Panc1 (cell line): ENCODE results near the gene SLU7. TPM values are rescaled to one million over a fixed set of nuclear protein-coding genes. Genes with fewer than 3 reads are reported as not detected.

Source experiments
- ATAC-seq: fragments of 200-7000 bp; cut with Tn5 transposase; 2 replicates; pipeline ENCODE4 v1.9.1; 2020; ENCODE audit warnings: mild to moderate bottlenecking, moderate library complexity
- BruUV-seq: library from RNA; stranded (reverse); fragments of 400-500 nt; replicated peaks from 2 replicates; lab custom pipeline; 2021; lab: Mats Ljungman, UMichigan
- CTCF ChIA-PET: fragments of 300-600 bp; sonication (Branson Sonifier 250); formaldehyde crosslinking; loops from one replicate; lab custom pipeline; 2022; ENCODE audit warnings: antibody characterized with exemption; lab: Charles Lee
- POLR2A ChIA-PET: fragments of 300-600 bp; sonication (Branson Sonifier 250); formaldehyde crosslinking; loops from one replicate; lab custom pipeline; 2022; ENCODE audit warnings: antibody characterized with exemption; lab: Charles Lee
- DNase-seq: peaks from one replicate; pipeline ENCODE4 v3.0.0-alpha.2; 2010; ENCODE audit warnings: low read depth, low spot score
- H3K27ac ChIP-seq: 2 replicates; pipeline ENCODE4 v1.5.1; 2011; ENCODE audit warnings: mild to moderate bottlenecking, low read length, inconsistent platforms
- H3K27me3 ChIP-seq: fragments of 200-500 bp; sonication (Bioruptor generic); 2 replicates; pipeline ENCODE4 v1.6.0; 2014; ENCODE audit warnings: low read length, inconsistent platforms; ENCODE audit not compliant: control insufficient read depth, insufficient read depth
- H3K36me3 ChIP-seq: fragments of 200-500 bp; sonication (Bioruptor generic); 2 replicates; pipeline ENCODE4 v1.5.1; 2014; ENCODE audit warnings: inconsistent platforms, mild to moderate bottlenecking, low read length, moderate library complexity; ENCODE audit not compliant: control insufficient read depth, insufficient read depth
- H3K4me1 ChIP-seq: 2 replicates; pipeline ENCODE4 v1.5.1; 2011; ENCODE audit warnings: inconsistent platforms, mild to moderate bottlenecking, low read length, moderate library complexity; ENCODE audit not compliant: control insufficient read depth, insufficient read depth
- H3K4me3 ChIP-seq, 2 experiments: 2 replicates each; pipeline ENCODE4 v1.5.1; 2011 to 2012; ENCODE audit warnings: low read depth in 2 of 2, low read length in 2 of 2, mild to moderate bottlenecking in 2 of 2, inconsistent platforms in 1 of 2, moderate library complexity in 1 of 2
- H3K9me3 ChIP-seq: fragments of 200-500 bp; sonication (Bioruptor generic); 2 replicates; pipeline ENCODE4 v1.5.1; 2014; ENCODE audit warnings: low read depth, mild to moderate bottlenecking, inconsistent platforms, low read length, moderate library complexity; ENCODE audit not compliant: control insufficient read depth, insufficient read depth
- POLR2AphosphoS5 ChIP-seq: IDR thresholded peaks from 2 replicates; pipeline ENCODE4 v1.6.1; 2012; ENCODE audit warnings: mild to moderate bottlenecking, low read depth, low read length, moderate library complexity
- SIN3A ChIP-seq: IDR thresholded peaks from 2 replicates; pipeline ENCODE4 v1.6.1; 2012; ENCODE audit warnings: low read depth, mild to moderate bottlenecking, low read length, moderate library complexity, borderline replicate concordance; ENCODE audit not compliant: insufficient read depth
- TCF7L2 ChIP-seq: IDR thresholded peaks from 2 replicates; pipeline ENCODE4 v1.6.1; 2011; ENCODE audit warnings: mild to moderate bottlenecking, low read depth, low read length, inconsistent platforms
- in situ Hi-C: cut with HindIII; loops from 2 replicates; pipeline ENCODE4 v1.10.0; 2016; ENCODE audit warnings: low sequenced_read_pairs, low pct_unique_long_range_greater_than_20kb
- intact Hi-C: fragments of 100-400 bp; cut with micrococcal nuclease; formaldehyde crosslinking; loops from one replicate; pipeline ENCODE4 v1.10.0; 2022; ENCODE audit not compliant: unreplicated experiment
- total RNA-seq: library from RNA; stranded (reverse); gene quantifications from one replicate; pipeline ENCODE4 v1.2.1, GENCODE V29; 2021; ENCODE audit not compliant: unreplicated experiment
- TF ChIP-seq, protein P1 (sequence below): fragments of 450-650 bp; IDR thresholded peaks from 2 replicates; pipeline ENCODE4 v1.5.1; 2017; ENCODE audit warnings: mild to moderate bottlenecking
- TF ChIP-seq, protein P2 (sequence below), 2 experiments: IDR thresholded peaks; 2 replicates each; pipeline ENCODE4 v1.6.1; 2011 to 2012; ENCODE audit warnings: low read depth in 2 of 2, control low read depth in 1 of 2, low read length in 1 of 2, mild to moderate bottlenecking in 1 of 2, moderate library complexity in 1 of 2; ENCODE audit not compliant: insufficient read depth in 1 of 2

Gene SLU7
- total RNA-seq, 1 experiment from 2014 or later, result 45.7 TPM

DNA sequence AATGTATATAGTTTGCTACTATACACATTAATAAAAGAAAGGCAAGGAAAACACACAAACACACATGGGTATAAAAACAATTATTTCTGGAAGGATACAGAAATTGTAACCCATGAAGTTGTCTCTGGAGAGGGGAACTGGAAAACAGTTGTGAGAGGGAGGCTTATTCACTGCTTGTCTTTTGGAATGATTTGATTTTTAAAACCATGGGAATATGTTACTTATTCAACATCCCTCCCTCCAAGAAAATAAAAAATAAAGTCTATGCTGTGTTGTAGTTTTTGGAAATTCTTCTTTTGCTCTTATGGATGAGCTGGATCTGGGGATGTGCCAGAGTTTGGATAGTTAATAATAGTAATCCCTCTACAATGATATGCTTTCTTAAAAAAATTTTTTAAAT lies 42.5 kb downstream of the SLU7 start:
- intact Hi-C loops, result no loop called here
- DNase-seq, result no peak
- Histone ChIP-seq H3K4me1 (no peaks in the 10 kb centered on the region), H3K9me3 (no peaks in the 10 kb centered on the region), H3K36me3 (no peaks in the 10 kb centered on the region), H3K4me3 (no peak overlapping the region), H3K27ac (no peak overlapping the region), H3K27me3 (peaks cover 25% of the 10 kb centered on the region)
- ChIA-PET POLR2A (no interaction called here), CTCF (no interaction called here)
- TF ChIP-seq POLR2AphosphoS5, result no peak
- TF ChIP-seq, protein P1, sequence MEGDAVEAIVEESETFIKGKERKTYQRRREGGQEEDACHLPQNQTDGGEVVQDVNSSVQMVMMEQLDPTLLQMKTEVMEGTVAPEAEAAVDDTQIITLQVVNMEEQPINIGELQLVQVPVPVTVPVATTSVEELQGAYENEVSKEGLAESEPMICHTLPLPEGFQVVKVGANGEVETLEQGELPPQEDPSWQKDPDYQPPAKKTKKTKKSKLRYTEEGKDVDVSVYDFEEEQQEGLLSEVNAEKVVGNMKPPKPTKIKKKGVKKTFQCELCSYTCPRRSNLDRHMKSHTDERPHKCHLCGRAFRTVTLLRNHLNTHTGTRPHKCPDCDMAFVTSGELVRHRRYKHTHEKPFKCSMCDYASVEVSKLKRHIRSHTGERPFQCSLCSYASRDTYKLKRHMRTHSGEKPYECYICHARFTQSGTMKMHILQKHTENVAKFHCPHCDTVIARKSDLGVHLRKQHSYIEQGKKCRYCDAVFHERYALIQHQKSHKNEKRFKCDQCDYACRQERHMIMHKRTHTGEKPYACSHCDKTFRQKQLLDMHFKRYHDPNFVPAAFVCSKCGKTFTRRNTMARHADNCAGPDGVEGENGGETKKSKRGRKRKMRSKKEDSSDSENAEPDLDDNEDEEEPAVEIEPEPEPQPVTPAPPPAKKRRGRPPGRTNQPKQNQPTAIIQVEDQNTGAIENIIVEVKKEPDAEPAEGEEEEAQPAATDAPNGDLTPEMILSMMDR, result no peak
- TF ChIP-seq, protein P2, sequence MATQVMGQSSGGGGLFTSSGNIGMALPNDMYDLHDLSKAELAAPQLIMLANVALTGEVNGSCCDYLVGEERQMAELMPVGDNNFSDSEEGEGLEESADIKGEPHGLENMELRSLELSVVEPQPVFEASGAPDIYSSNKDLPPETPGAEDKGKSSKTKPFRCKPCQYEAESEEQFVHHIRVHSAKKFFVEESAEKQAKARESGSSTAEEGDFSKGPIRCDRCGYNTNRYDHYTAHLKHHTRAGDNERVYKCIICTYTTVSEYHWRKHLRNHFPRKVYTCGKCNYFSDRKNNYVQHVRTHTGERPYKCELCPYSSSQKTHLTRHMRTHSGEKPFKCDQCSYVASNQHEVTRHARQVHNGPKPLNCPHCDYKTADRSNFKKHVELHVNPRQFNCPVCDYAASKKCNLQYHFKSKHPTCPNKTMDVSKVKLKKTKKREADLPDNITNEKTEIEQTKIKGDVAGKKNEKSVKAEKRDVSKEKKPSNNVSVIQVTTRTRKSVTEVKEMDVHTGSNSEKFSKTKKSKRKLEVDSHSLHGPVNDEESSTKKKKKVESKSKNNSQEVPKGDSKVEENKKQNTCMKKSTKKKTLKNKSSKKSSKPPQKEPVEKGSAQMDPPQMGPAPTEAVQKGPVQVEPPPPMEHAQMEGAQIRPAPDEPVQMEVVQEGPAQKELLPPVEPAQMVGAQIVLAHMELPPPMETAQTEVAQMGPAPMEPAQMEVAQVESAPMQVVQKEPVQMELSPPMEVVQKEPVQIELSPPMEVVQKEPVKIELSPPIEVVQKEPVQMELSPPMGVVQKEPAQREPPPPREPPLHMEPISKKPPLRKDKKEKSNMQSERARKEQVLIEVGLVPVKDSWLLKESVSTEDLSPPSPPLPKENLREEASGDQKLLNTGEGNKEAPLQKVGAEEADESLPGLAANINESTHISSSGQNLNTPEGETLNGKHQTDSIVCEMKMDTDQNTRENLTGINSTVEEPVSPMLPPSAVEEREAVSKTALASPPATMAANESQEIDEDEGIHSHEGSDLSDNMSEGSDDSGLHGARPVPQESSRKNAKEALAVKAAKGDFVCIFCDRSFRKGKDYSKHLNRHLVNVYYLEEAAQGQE (IDR thresholded peaks at IDR 0.05; ENCODE audit: insufficient read depth in 1 of 2, low read depth in 2 of 2, low read length in 1 of 2), result no peak
- no peak for TF ChIP-seq SIN3A
- no peak for TF ChIP-seq TCF7L2
- no TSS peak for BruUV-seq
- ATAC-seq, result no peak
- in situ Hi-C loops, result no loop called here

DNA sequence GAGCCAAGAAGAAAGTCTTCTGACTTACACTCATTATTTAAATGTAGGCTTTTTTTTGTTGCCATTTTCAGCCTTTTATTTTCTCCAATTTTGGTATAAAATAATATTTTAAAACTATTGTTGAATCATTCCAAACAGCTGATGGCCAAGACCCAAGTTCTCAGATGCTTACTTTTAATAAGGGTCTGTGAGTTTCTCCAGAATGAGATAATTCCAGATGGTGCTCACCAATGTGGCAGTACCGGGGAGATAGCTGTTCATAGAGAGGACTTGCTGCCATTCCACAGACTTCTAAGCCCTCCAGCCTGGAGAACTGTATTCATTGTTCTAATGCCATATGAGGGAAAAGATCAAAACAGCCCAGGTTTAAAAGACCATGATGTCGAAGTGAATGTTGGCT lies 43.2 kb downstream of the SLU7 start:
- ATAC-seq (no peak), DNase-seq (no peak)
- Histone ChIP-seq H3K4me1 (no peaks in the 10 kb centered on the region), H3K27me3 (peaks cover 30% of the 10 kb centered on the region), H3K4me3 (no peak overlapping the region), H3K27ac (no peak overlapping the region), H3K36me3 (no peaks in the 10 kb centered on the region), H3K9me3 (no peaks in the 10 kb centered on the region)
- BruUV-seq, result no TSS peak
- TF ChIP-seq POLR2AphosphoS5, result no peak
- intact Hi-C loops (no loop called here), in situ Hi-C loops (no loop called here)
- ChIA-PET POLR2A (no interaction called here), CTCF (no interaction called here)

DNA sequence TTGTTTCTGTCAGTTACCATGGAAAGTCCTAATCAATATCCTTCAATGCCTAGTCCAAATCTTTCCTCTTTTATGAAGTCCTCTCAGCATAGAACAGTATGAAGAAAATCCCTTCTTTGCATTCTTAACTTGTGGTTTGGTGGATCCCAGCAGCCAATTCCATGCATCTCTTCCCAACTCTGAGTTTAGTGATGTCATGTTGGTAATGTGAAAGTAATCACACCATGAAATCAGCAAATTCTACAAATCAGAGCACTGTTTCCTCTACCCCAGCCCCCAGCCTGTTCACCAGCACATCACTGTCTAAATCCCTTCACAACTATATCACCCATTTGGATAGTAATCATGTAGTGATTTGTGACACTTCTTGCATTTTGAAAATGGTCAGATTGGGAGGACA lies 43.7 kb downstream of the SLU7 start:
- peaks cover 29% of the 10 kb centered on the region for H3K27me3 ChIP-seq
- intact Hi-C loops, result no loop called here

More for the DNA sequence above, 43.7 kb downstream of the SLU7 start:
- Histone ChIP-seq H3K4me3 (no peak overlapping the region), H3K9me3 (no peaks in the 10 kb centered on the region), H3K27ac (no peak overlapping the region), H3K4me1 (no peaks in the 10 kb centered on the region), H3K36me3 (no peaks in the 10 kb centered on the region)
- TF ChIP-seq, protein P2 (IDR thresholded peaks at IDR 0.05; ENCODE audit: insufficient read depth in 1 of 2, low read depth in 2 of 2, low read length in 1 of 2), result no peak
- TF ChIP-seq POLR2AphosphoS5 (no peak), SIN3A (no peak), TCF7L2 (no peak)
- TF ChIP-seq, protein P1, result no peak
- in situ Hi-C loops, result no loop called here
- DNase-seq, result no peak
- POLR2A ChIA-PET, result no interaction called here
- no TSS peak for BruUV-seq
- CTCF ChIA-PET, result no interaction called here
- ATAC-seq, result no peak
